ENCODE data around the gene FERD3L. TPM values are rescaled to one million over a fixed set of nuclear protein-coding genes. Genes with fewer than 3 reads are reported as not detected.

FERD3L gene
- total and polyA plus RNA-seq, 11 donors: not detected

- Histone ChIP-seq H3K9me3 (no peaks in the 10 kb centered on the region), H3K4me1 (peaks cover 0 to 30% (median 10%) of the 10 kb centered on the region in 12 donors), H3K36me3 (no peaks in the 10 kb centered on the region), H3K4me3 (peak overlapping the region in 10 of 12 donors; percentile 4 to 59 (median 42)), H3K27me3 (peaks cover 26 to 98% (median 79%) of the 10 kb centered on the region in 9 donors), H3K27ac (peak overlapping the region in 1 of 12 donors; percentile 32)
- 37 to 53% (median 49%) methylated on average over 15 of the region's 15 CpGs for WGBS, 4 donors
- TF ChIP-seq, protein P1, sequence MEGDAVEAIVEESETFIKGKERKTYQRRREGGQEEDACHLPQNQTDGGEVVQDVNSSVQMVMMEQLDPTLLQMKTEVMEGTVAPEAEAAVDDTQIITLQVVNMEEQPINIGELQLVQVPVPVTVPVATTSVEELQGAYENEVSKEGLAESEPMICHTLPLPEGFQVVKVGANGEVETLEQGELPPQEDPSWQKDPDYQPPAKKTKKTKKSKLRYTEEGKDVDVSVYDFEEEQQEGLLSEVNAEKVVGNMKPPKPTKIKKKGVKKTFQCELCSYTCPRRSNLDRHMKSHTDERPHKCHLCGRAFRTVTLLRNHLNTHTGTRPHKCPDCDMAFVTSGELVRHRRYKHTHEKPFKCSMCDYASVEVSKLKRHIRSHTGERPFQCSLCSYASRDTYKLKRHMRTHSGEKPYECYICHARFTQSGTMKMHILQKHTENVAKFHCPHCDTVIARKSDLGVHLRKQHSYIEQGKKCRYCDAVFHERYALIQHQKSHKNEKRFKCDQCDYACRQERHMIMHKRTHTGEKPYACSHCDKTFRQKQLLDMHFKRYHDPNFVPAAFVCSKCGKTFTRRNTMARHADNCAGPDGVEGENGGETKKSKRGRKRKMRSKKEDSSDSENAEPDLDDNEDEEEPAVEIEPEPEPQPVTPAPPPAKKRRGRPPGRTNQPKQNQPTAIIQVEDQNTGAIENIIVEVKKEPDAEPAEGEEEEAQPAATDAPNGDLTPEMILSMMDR (IDR thresholded peaks at IDR 0.05): no peak
- no peak for TF ChIP-seq POLR2A (IDR thresholded peaks at IDR 0.05)
- DNase-seq (no peak), ATAC-seq (no peak)
- intact Hi-C loops (cut with DNase I): no loop called here
Measured at GRCh38 chr7:19111474-19112273, 33.5 kb downstream of the FERD3L start.

- peaks cover 30 to 100% (median 80%) of the 10 kb centered on the region in 9 donors for H3K27me3 ChIP-seq
- 41 to 57% (median 46%) methylated on average over 6 of the region's 6 CpGs for WGBS, 4 donors
- TF ChIP-seq POLR2A (IDR thresholded peaks at IDR 0.05): no peak
- TF ChIP-seq, protein P1 (IDR thresholded peaks at IDR 0.05): no peak
- DNase-seq (no peak), ATAC-seq (no peak)
- peaks cover 0 to 32% (median 12%) of the 10 kb centered on the region in 12 donors for H3K4me1 ChIP-seq
- H3K27ac ChIP-seq: no peak overlapping the region
- H3K4me3 ChIP-seq: no peak overlapping the region
- intact Hi-C loops (cut with DNase I): no loop called here
- no peaks in the 10 kb centered on the region for H3K9me3 ChIP-seq
- no peaks in the 10 kb centered on the region for H3K36me3 ChIP-seq
Measured at GRCh38 chr7:19110776-19111175, 34.4 kb downstream of the FERD3L start.

GRCh38 chr7:19110026-19110730, 35.0 kb downstream of the FERD3L start:
- Histone ChIP-seq H3K4me3 (no peak overlapping the region), H3K9me3 (no peaks in the 10 kb centered on the region), H3K4me1 (peaks cover 0 to 32% (median 9%) of the 10 kb centered on the region in 12 donors), H3K36me3 (no peaks in the 10 kb centered on the region), H3K27ac (no peak overlapping the region), H3K27me3 (peaks cover 30 to 100% (median 81%) of the 10 kb centered on the region in 9 donors)
- TF ChIP-seq, protein P1 (IDR thresholded peaks at IDR 0.05): no peak
- TF ChIP-seq POLR2A (IDR thresholded peaks at IDR 0.05): no peak
- 45 to 62% (median 54%) methylated on average over 11 of the region's 11 CpGs for WGBS, 4 donors
- intact Hi-C loops (cut with DNase I): no loop called here
- DNase-seq: no peak
- no peak for ATAC-seq

All from heart left ventricle (tissue), 16 donors.